ENCODE data around the gene EIF3B. TPM values are rescaled to one million over a fixed set of nuclear protein-coding genes. Genes with fewer than 3 reads are reported as not detected.
"Not testable (repeated sequence)": the region's sequence is repeated elsewhere in the genome, so short reads cannot be mapped to it uniquely, and the experiment has no call there.

Gene EIF3B
- total and polyA plus RNA-seq, 2 experiments from 2014 or later: 151 to 161 TPM

GRCh38 chr7:2416650-2417049 is 62.0 kb downstream of the EIF3B start:
- Histone ChIP-seq H3K9me3 (ENCODE audit: low read depth) (no peaks in the 10 kb centered on the region), H3K4me3 (no peak overlapping the region), H3K4me1 (ENCODE audit: low read depth) (no peaks in the 10 kb centered on the region), H3K36me3 (no peaks in the 10 kb centered on the region), H3K27ac (no peak overlapping the region), H3K27me3 (no peaks in the 10 kb centered on the region)
- no peak for TF ChIP-seq CTCF (IDR thresholded peaks at IDR 0.05; ENCODE audit: low read depth, low read length)
- no peak for DNase-seq (ENCODE audit: low read depth in 1 of 2, low spot score in 1 of 2)

GRCh38 chr7:2417178-2417577 is 62.6 kb downstream of the EIF3B start:
- H3K4me3 ChIP-seq; H3K4me1 ChIP-seq (ENCODE audit: low read depth); DNase-seq (ENCODE audit: low read depth in 1 of 2, low spot score in 1 of 2); H3K36me3 ChIP-seq; H3K9me3 ChIP-seq (ENCODE audit: low read depth); H3K27ac ChIP-seq; H3K27me3 ChIP-seq: not testable (repeated sequence)

- Histone ChIP-seq H3K4me3 (no peak overlapping the region), H3K9me3 (ENCODE audit: low read depth) (no peaks in the 10 kb centered on the region), H3K27me3 (no peaks in the 10 kb centered on the region), H3K27ac (no peak overlapping the region), H3K4me1 (ENCODE audit: low read depth) (no peaks in the 10 kb centered on the region), H3K36me3 (no peaks in the 10 kb centered on the region)
- no peak for DNase-seq (ENCODE audit: low read depth in 1 of 2, low spot score in 1 of 2)
- no peak for TF ChIP-seq CTCF (IDR thresholded peaks at IDR 0.05; ENCODE audit: low read depth, low read length)
Measured at GRCh38 chr7:2417981-2418481, 63.4 kb downstream of the EIF3B start.

- no peaks in the 10 kb centered on the region for H3K4me1 ChIP-seq (ENCODE audit: low read depth)
- no peaks in the 10 kb centered on the region for H3K9me3 ChIP-seq (ENCODE audit: low read depth)
- TF ChIP-seq CTCF (IDR thresholded peaks at IDR 0.05; ENCODE audit: low read depth, low read length): no peak
- H3K27ac ChIP-seq: no peak overlapping the region
- no peak overlapping the region for H3K4me3 ChIP-seq
- no peaks in the 10 kb centered on the region for H3K36me3 ChIP-seq
- no peak for DNase-seq (ENCODE audit: low read depth in 1 of 2, low spot score in 1 of 2)
- no peaks in the 10 kb centered on the region for H3K27me3 ChIP-seq
Measured at GRCh38 chr7:2420216-2420933, 65.7 kb downstream of the EIF3B start.

GRCh38 chr7:2421943-2422310 is 67.3 kb downstream of the EIF3B start:
- Histone ChIP-seq H3K4me1 (ENCODE audit: low read depth) (no peaks in the 10 kb centered on the region), H3K36me3 (no peaks in the 10 kb centered on the region), H3K27ac (no peak overlapping the region), H3K9me3 (ENCODE audit: low read depth) (no peaks in the 10 kb centered on the region), H3K4me3 (no peak overlapping the region), H3K27me3 (no peaks in the 10 kb centered on the region)
- no peak for DNase-seq (ENCODE audit: low read depth in 1 of 2, low spot score in 1 of 2)
- no peak for TF ChIP-seq CTCF (IDR thresholded peaks at IDR 0.05; ENCODE audit: low read depth, low read length)

GRCh38 chr7:2425749-2426148 is 71.1 kb downstream of the EIF3B start:
- Histone ChIP-seq H3K27me3 (no peaks in the 10 kb centered on the region), H3K36me3 (no peaks in the 10 kb centered on the region), H3K4me1 (ENCODE audit: low read depth) (no peaks in the 10 kb centered on the region), H3K4me3 (no peak overlapping the region), H3K9me3 (ENCODE audit: low read depth) (no peaks in the 10 kb centered on the region), H3K27ac (no peak overlapping the region)
- no peak for DNase-seq (ENCODE audit: low read depth in 1 of 2, low spot score in 1 of 2)
- no peak for TF ChIP-seq CTCF (IDR thresholded peaks at IDR 0.05; ENCODE audit: low read depth, low read length)

Other genes with a start within 250 kb of the EIF3B start
- gene MAD1L1, start 121.9 kb upstream of the EIF3B start, total RNA-seq: 56.2 and 70.6 TPM in 2 replicates
- 38.3 and 47.0 TPM in 2 replicates for gene MAD1L1, start 121.9 kb upstream of the EIF3B start, polyA plus RNA-seq
- gene MRM2, start 112.6 kb upstream of the EIF3B start, total RNA-seq: 22.6 and 24.2 TPM in 2 replicates
- gene MRM2, start 112.6 kb upstream of the EIF3B start, polyA plus RNA-seq: 35.6 and 53.5 TPM in 2 replicates
- gene NUDT1, start 112.6 kb upstream of the EIF3B start, total RNA-seq: 16.2 and 33.0 TPM in 2 replicates
- gene NUDT1, start 112.6 kb upstream of the EIF3B start, polyA plus RNA-seq: 33.8 and 37.5 TPM in 2 replicates
- 6.3 and 7.1 TPM in 2 replicates for gene SNX8, start 40.4 kb upstream of the EIF3B start, total RNA-seq
- 12.8 and 26.2 TPM in 2 replicates for gene SNX8, start 40.4 kb upstream of the EIF3B start, polyA plus RNA-seq
- gene CHST12, start 48.8 kb downstream of the EIF3B start, total RNA-seq: 24.3 and 25.6 TPM in 2 replicates
- gene CHST12, start 48.8 kb downstream of the EIF3B start, polyA plus RNA-seq: 26.8 and 29.3 TPM in 2 replicates
- gene GRIFIN, start 121.6 kb downstream of the EIF3B start, total RNA-seq: not detected in 2 replicates
- gene GRIFIN, start 121.6 kb downstream of the EIF3B start, polyA plus RNA-seq: not detected in 2 replicates
- 1.3 and 1.6 TPM in 2 replicates for gene LFNG, start 164.9 kb downstream of the EIF3B start, total RNA-seq
- 0.45 TPM in 1 of 2 replicates, not detected in the other for gene LFNG, start 164.9 kb downstream of the EIF3B start, polyA plus RNA-seq
- gene BRAT1, start 200.7 kb downstream of the EIF3B start, total RNA-seq: 79.9 and 109 TPM in 2 replicates
- gene BRAT1, start 200.7 kb downstream of the EIF3B start, polyA plus RNA-seq: 80.5 and 106 TPM in 2 replicates
- gene IQCE, start 204.2 kb downstream of the EIF3B start, total RNA-seq: 23.4 and 41.4 TPM in 2 replicates
- gene IQCE, start 204.2 kb downstream of the EIF3B start, polyA plus RNA-seq: 13.8 and 18.0 TPM in 2 replicates

Measured in cardiac muscle cell (in vitro differentiated cells and primary cell).